ENCODE results near the gene TCF12. TPM values are rescaled to one million over a fixed set of nuclear protein-coding genes. Genes with fewer than 3 reads are reported as not detected.

The TCF12 gene
- total RNA-seq, 1 experiment from 2014 or later: 76.7 TPM

GRCh38 chr15:57037548-57037947 lies 119.1 kb downstream of the TCF12 start:
- H3K27me3 ChIP-seq (ENCODE audit: insufficient read depth, low read length): no peaks in the 10 kb centered on the region
- H3K4me2 ChIP-seq (ENCODE audit: insufficient read depth, insufficient read length, low read length): no peak overlapping the region
- H3K27ac ChIP-seq (ENCODE audit: insufficient read length, low read depth, low read length): no peak overlapping the region
- H3K4ac ChIP-seq (ENCODE audit: low read depth, low read length): no peak overlapping the region
- no peaks in the 10 kb centered on the region for H3K27me3 Mint-ChIP-seq (ENCODE audit: low read depth)
- WGBS (ENCODE audit: extremely low coverage, insufficient read length, low lambda C conversion rate): no CpG with 5 or more reads among the region's 5 CpGs
- no peak overlapping the region for H2BK12ac ChIP-seq (ENCODE audit: insufficient read length, low read depth, low read length)
- no peak overlapping the region for H2AFZ ChIP-seq (ENCODE audit: low read length)
- no peak overlapping the region for H3K4me3 Mint-ChIP-seq
- H3K27ac Mint-ChIP-seq: no peak overlapping the region
- H2BK20ac ChIP-seq (ENCODE audit: low read depth, low read length, poor library complexity, severe bottlenecking): no peak overlapping the region
- H3K56ac ChIP-seq (ENCODE audit: insufficient read length, low read depth, low read length): no peak overlapping the region
- no peak overlapping the region for H2BK120ac ChIP-seq (ENCODE audit: low read depth, low read length, poor library complexity, severe bottlenecking)
- H4K5ac ChIP-seq (ENCODE audit: insufficient read length, low read depth, low read length): no peak overlapping the region
- H3K18ac ChIP-seq (ENCODE audit: insufficient read length, low read depth, low read length): no peak overlapping the region
- H3K9ac ChIP-seq (ENCODE audit: extremely low read depth, insufficient read length, low read length): no peak overlapping the region
- TF ChIP-seq CTCF (conservative IDR thresholded peaks at IDR 0.05): no peak
- H3K9me3 ChIP-seq (ENCODE audit: control insufficient read depth, low read depth, low read length): no peaks in the 10 kb centered on the region
- H3K79me2 ChIP-seq (ENCODE audit: insufficient read depth, low read length): peaks cover 5% of the 10 kb centered on the region; the same call in 1 of the 2 replicates
- no peak overlapping the region for H3T11ph ChIP-seq (ENCODE audit: low read length)
- H3K79me1 ChIP-seq (ENCODE audit: insufficient read depth, low read depth, low read length, poor library complexity, severe bottlenecking): no peaks in the 10 kb centered on the region
- H4K91ac ChIP-seq (ENCODE audit: insufficient read length, low read depth, low read length): no peak overlapping the region
- peaks cover 62 to 84% of the 10 kb centered on the region in 2 experiments for H3K4me1 Mint-ChIP-seq
- H2BK15ac ChIP-seq (ENCODE audit: low read depth, low read length): no peak overlapping the region
- no peaks in the 10 kb centered on the region for H3K9me3 Mint-ChIP-seq
- H4K8ac ChIP-seq (replicated peaks; ENCODE audit: insufficient read length, low read depth, low read length): no peak overlapping the region
- H3K14ac ChIP-seq (ENCODE audit: insufficient read depth, low read length): no peak overlapping the region
- H4K20me1 ChIP-seq (ENCODE audit: control insufficient read depth, insufficient read depth, insufficient read length): no peaks in the 10 kb centered on the region
- H3K23ac ChIP-seq (ENCODE audit: insufficient read length, low read depth, low read length): no peak overlapping the region
- no peaks in the 10 kb centered on the region for H3K23me2 ChIP-seq (ENCODE audit: insufficient read length, low read depth, low read length, poor library complexity, severe bottlenecking)
- no peak overlapping the region for H2AK5ac ChIP-seq (ENCODE audit: insufficient read length, low read length)
- no peak overlapping the region for H2BK5ac ChIP-seq (ENCODE audit: insufficient read length, low read length)
- peaks cover 6% of the 10 kb centered on the region; the same call in 1 of the 2 replicates for H3K4me1 ChIP-seq (ENCODE audit: insufficient read depth, low read length)
- DNase-seq: no peak
- H3K36me3 Mint-ChIP-seq (ENCODE audit: insufficient read depth in 1 of 3, low read depth in 3 of 3): no peaks in the 10 kb centered on the region

All from H9 (cell line).